HG02798 (cell line): ENCODE results near the gene OSM.
A peak's percentile ranks its signal among the peaks of the same experiment; 100 is the strongest.

Source experiments
- ATAC-seq: cut with Tn5 transposase; IDR thresholded peaks from one replicate; pipeline ENCODE4 v1.9.1; 2021; ENCODE audit warnings: mild to moderate bottlenecking; ENCODE audit not compliant: unreplicated experiment, poor library complexity

OSM gene

DNA sequence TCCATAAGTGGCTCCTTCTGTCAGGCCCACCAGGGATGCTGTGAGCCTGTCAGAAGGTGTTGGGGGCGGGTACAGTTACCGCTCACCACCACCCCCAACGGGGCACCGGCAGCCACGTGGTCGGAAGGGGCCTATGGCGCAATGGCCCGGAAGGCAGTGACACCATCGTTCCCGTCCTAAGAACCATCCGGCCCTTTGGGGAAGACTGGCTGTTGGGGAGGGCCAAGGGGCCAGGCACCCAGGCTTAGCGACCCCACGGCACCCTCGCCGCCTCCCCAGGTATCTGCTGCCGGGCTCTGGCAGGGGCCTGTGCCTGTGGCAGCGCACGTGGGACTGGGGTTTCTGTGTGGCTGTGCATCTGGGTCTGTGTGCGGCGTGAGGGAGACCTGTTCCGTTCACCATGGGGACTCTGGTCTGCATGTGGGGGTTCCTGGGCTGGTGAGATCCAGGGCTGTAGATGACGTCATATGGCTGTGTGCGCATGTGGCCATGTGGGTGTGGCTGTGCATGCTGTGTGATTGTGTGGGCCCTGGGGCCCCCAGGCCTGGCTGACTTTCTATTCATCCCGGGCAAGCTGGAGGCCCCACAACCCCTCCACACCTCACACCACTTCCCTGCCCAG, 717 bp downstream of the OSM start:
- ATAC-seq, result peak; percentile 71

DNA sequence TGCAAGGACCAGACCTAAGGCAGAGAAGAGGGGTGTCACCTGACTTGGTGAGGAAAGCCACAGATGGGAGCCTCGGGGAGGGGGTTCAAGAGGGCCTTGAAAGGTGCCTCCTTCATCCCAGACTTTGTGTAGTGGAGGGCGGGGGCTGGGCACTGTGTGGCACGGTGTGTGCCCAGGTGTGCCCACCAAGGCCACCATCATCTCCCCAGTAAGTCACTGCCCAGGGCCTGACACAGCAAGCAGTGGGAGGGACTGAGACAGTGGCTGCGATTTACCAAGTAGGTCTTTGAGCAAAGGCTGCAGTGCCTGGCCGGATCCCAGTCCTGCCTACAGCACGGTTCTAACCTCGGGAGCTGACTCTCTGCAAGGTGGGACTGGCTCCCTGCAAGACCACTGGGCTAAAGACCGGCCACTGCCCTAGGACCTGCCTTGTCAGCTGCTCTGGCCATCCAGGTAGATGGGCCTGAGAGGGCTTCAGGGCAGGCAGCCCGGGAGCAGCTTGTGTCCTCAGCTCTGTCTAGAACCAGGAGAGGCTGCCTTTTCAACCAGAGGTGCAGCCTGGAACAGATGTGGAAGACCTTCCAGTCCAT, 1.4 kb downstream of the OSM start:
- peak; percentile 1 for ATAC-seq

DNA sequence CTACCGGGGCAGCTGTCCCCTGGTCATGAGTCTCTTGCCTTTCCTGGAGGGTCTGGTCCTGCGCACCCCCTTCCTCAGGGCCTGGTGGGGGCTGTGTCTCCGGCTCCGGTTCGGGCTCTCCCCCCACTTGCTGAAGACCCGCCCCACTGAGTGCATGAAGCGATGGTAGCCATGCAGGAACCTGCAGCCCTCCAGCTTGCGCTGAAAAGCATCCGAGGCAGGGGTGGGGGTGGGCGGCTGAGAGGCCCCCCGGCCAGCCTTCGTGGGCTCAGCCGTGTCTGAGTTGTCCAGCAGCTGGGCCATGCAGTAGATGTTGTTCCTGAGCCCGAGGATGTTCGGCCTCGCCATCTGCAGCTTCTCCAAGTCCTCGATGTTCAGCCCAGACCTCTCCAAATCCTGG, 2.8 kb downstream of the OSM start:
- ATAC-seq, result no peak

DNA sequence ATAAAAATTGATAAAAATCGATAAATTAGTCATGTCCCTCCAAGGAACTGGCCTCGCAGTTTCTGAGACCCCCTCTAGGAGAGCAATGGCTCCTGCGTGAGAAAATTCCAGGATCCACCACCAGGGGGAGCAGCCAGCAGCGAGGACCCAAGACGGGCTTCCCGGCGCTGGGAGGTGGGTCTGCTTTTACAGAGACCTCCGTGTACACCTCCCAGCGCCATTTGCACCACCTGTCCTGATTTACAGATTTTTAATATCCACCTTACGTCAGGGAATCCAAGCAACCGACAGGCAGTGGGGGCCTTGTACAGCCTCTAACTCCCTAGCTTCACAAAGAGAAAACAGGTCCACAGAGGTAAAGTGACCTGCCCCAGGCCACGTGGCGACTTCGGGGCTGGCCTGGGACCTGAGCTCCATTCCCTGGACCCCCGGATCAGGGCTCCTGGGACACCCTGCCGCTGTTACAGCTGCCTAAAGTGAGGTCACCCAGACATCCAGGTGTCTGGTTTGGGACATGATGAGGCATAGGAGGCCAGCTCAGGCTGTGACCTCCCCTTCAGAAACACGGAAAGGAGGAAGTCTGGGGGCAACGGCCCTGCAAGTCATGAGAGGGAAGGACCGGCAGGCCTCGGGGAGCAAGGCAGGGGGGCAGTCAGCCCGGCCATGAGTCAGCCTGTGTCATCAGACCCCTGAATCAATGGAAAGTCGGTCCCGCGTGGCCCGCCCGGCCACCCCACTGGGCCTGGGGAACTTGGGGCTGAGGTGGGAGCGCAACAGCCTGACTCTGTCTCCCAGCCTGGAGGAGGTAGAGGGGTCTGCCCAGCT, 3.5 kb downstream of the OSM start:
- ATAC-seq, result peak; percentile 25

- ATAC-seq, result no peak
Observed at GRCh38 chr22:30262112-30262511, 4.5 kb downstream of the OSM start.

- ATAC-seq, result no peak
Observed at GRCh38 chr22:30261134-30261533, 5.5 kb downstream of the OSM start.

GRCh38 chr22:30260682-30261081, 6.0 kb downstream of the OSM start:
- no peak for ATAC-seq

DNA sequence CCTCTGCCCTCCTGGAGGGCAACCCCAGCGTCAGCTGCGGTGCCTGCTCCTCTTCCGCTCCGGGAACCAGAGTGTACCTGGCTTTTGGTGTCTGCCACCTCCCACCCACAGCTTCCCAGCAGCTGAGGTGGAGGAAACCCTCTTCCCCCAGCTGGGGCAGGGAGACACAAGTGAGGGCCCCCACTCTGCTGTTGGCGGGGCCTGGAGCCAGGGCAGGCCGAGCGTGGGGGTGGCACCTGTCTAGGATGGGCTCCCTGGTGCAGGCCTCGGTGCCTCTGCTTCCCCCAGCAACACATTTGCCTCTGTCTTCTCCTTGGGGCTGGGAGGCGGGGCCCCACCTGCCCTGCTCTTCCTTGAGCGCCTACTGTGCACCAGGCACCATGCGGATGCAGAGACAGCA, 6.4 kb downstream of the OSM start:
- ATAC-seq, result no peak

DNA sequence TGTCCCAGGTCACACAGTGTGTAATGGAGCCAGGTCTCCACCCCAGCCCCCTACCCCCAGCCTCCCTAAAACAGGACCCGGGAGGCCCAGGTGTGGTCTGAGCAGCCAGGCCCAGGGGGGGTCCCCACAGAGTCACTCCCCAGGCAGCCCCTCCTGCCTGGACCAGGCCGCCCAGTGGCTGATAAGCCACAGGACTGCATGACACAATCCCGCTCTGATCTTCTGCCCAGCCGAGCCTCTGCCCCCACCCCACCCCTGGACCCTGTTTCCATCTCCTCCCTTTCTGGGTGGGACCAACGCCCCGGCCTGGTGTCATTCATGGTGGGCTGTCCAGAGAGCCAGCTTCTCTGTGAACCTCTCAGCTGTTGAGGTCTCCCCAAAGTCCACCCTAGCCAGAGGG, 12.3 kb downstream of the OSM start:
- ATAC-seq, result no peak

- no peak for ATAC-seq
Observed at GRCh38 chr22:30253205-30253852, 13.3 kb downstream of the OSM start.

DNA sequence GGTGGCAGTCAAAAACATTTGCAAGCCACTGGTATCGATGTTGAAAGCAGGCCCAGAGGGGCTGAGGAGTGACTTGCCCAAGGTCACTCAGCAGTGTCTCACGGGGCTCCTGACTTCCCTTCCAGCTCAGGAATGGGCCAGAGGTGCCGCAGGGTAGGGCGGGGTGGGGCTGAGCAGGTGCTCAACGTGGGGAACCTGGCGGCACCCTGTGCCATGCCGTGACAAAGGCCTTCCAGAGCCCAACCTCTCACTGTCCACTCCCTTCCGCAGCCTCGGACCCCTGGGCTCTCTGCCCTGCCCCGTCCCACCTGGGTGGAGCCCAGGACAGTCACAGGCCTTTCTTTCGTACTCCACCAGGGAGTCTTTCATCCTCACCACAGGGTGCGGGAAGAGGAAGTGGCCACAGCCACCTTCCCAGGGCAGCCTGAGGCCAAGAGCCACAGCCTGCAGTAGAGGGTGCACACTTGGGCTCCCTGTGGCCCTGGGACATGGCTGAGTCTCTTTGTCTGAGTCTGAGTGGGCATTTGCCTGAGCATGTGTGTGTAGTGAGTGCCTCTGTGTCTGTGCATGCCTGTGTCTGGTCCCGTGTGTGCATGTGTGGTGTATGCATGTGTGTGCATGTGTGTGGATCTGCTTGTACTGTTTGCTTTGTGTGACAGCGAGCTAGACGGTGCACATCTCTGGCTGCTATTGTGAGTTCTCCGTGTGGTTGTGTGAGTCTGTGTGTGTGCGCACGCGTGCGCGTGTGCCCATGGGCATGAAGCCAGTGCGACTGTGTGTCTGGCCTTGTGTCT, 14.0 kb downstream of the OSM start:
- no peak for ATAC-seq

DNA sequence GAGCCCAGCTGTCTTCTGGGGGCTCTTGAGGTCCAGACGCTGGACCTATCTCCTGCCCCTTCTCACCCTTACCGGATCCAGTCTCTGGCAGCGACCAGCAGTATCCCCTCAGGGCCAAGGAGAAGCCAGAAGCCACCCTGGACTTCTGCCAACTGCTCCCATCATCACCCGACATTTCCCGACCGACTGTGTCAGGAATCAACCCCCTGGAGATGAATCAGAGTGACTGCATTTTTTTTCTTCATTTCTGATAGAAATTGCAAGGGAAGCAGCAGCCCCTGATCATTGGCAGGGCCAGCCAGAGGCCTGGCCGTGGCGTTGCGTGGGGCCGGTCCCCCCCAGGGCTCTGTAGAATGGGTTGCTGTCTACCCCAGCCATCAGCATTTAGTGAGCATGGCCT, 14.9 kb downstream of the OSM start:
- no peak for ATAC-seq

- no peak for ATAC-seq
Observed at GRCh38 chr22:30250661-30251267, 15.9 kb downstream of the OSM start.

DNA sequence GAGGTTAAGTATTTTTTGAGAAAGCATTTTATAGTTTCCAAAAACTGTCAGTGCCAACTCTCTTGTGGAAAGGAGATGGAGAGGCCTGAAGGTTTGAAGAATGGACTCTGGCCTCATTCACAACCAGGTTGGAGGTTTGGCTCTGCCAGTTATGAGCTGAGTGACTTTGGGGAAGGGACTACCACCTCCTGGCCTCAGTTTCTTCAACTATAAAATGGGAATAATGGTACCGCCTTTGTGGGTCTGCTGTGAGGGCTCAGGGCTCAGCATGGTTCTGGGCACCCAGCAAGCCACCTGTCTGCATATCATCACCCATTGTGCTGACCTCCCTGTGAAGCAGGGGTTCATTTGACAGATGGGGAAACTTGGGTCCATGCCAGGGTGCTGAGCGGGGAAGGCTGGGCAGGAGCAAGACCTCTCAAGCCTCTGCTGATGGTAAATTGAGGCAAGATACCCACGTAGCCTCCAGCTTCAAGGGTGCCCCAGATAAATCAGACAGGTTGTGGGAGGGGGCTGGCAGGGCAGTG, 16.5 kb downstream of the OSM start:
- ATAC-seq, result no peak

- ATAC-seq, result no peak
Observed at GRCh38 chr22:30249049-30250038, 17.3 kb downstream of the OSM start.

DNA sequence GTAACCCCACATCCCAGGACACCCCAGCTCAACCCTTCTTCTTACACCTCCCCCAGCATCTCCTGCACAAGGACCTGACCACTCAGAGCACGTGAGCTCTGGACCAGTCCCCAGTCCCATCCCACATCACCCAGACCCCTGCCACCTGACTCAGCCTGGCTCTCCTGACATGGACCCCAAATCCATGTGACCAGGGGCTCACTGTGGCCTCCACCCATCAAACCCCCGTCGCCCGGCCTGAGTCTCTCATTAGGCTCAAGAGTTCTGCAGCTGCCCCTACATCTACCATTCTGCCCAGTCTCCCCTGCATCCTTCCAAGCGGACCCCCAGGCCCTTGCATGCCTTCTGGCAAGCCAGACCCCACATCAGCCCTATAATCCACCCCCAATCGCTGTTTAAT, 18.2 kb downstream of the OSM start:
- ATAC-seq, result no peak

- ATAC-seq, result no peak
Observed at GRCh38 chr22:30247974-30248373, 18.7 kb downstream of the OSM start.

GRCh38 chr22:30247561-30247960, 19.1 kb downstream of the OSM start:
- ATAC-seq, result no peak
